WTC11 (cell line): ENCODE data around the gene CYP11A1.

Experiments used
- CBFB ChIP-seq: sonication (generic); formaldehyde crosslinking; IDR thresholded peaks from 2 replicates; pipeline ENCODE4 v1.8.1; 2022; ENCODE audit warnings: mild to moderate bottlenecking, low read depth, missing genetic modification reagents
- ETV6 ChIP-seq: sonication (generic); formaldehyde crosslinking; IDR thresholded peaks from 2 replicates; pipeline ENCODE4 v1.8.1; 2022; ENCODE audit warnings: mild to moderate bottlenecking, missing genetic modification reagents
- FOXJ3 ChIP-seq: sonication (generic); formaldehyde crosslinking; IDR thresholded peaks from 2 replicates; pipeline ENCODE4 v1.9.0; 2021; ENCODE audit warnings: missing genetic modification reagents, mild to moderate bottlenecking, borderline replicate concordance
- JUN ChIP-seq: sonication (generic); formaldehyde crosslinking; IDR thresholded peaks from 2 replicates; pipeline ENCODE4 v1.8.0; 2023; ENCODE audit warnings: mild to moderate bottlenecking, missing genetic modification reagents
- KAT7 ChIP-seq: sonication (generic); formaldehyde crosslinking; IDR thresholded peaks from 2 replicates; pipeline ENCODE4 v1.8.1; 2023; ENCODE audit warnings: missing genetic modification reagents, mild to moderate bottlenecking, borderline replicate concordance
- MYBL2 ChIP-seq: sonication (generic); formaldehyde crosslinking; IDR thresholded peaks from 2 replicates; pipeline ENCODE4 v1.8.1; 2023; ENCODE audit warnings: mild to moderate bottlenecking, moderate library complexity, missing genetic modification reagents
- NFYB ChIP-seq: sonication (generic); formaldehyde crosslinking; conservative IDR thresholded peaks from 2 replicates; pipeline ENCODE4 v1.8.0; 2022; ENCODE audit warnings: low read depth, missing genetic modification reagents
- OVOL2 ChIP-seq: fragments of 250-450 bp; sonication (Bioruptor Pico); IDR thresholded peaks from 2 replicates; pipeline ENCODE4 v1.9.0; 2021; ENCODE audit warnings: mild to moderate bottlenecking, borderline replicate concordance
- ZBTB21 ChIP-seq: sonication (generic); formaldehyde crosslinking; IDR thresholded peaks from 2 replicates; pipeline ENCODE4 v1.8.1; 2023; ENCODE audit warnings: mild to moderate bottlenecking, missing genetic modification reagents, borderline replicate concordance
- TF ChIP-seq, protein P1 (sequence below): fragments of 200-600 bp; IDR thresholded peaks from 2 replicates; pipeline ENCODE4 v1.8.0; 2022; ENCODE audit warnings: antibody characterized with exemption
- TF ChIP-seq, protein P2 (sequence below): sonication (generic); formaldehyde crosslinking; conservative IDR thresholded peaks from 2 replicates; pipeline ENCODE4 v1.8.1; 2022; ENCODE audit warnings: mild to moderate bottlenecking, missing genetic modification reagents
- TF ChIP-seq, protein P3 (sequence below): sonication (generic); formaldehyde crosslinking; IDR thresholded peaks from 2 replicates; pipeline ENCODE4 v1.8.1; 2022; ENCODE audit warnings: low read depth, missing genetic modification reagents, borderline replicate concordance

DNA sequence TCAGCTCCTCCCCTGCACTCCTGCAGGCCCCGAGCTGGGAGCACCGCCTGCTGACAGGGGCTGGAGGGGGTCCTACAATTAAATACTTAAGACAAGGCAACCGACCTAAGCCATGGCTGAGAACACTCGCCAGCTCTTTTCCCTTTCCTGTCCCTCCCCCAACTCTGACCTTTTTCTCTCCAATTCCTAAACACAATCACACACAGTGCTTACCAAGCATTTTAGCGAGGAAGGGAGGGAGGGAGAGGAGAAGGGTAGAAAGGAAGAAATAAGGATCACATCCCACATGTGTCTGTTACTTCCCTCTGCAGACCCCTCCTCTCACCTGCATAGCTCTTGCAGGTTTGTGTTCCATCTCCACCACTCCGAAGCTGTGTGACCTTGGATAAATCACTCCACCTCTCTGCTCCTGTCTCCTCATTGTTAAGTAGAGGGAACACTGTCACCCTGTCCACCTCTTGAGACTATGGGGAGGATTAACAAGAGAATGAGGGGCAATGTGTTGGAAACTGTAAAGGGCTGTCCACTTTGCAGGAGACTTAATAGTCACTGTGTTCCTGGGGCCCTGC lies 63.6 kb downstream of the CYP11A1 start:
- no peak for TF ChIP-seq CBFB (CRISPR knock-in tag)
- no peak for TF ChIP-seq FOXJ3 (CRISPR knock-in tag)
- TF ChIP-seq, protein P1, sequence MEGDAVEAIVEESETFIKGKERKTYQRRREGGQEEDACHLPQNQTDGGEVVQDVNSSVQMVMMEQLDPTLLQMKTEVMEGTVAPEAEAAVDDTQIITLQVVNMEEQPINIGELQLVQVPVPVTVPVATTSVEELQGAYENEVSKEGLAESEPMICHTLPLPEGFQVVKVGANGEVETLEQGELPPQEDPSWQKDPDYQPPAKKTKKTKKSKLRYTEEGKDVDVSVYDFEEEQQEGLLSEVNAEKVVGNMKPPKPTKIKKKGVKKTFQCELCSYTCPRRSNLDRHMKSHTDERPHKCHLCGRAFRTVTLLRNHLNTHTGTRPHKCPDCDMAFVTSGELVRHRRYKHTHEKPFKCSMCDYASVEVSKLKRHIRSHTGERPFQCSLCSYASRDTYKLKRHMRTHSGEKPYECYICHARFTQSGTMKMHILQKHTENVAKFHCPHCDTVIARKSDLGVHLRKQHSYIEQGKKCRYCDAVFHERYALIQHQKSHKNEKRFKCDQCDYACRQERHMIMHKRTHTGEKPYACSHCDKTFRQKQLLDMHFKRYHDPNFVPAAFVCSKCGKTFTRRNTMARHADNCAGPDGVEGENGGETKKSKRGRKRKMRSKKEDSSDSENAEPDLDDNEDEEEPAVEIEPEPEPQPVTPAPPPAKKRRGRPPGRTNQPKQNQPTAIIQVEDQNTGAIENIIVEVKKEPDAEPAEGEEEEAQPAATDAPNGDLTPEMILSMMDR, result no peak
- TF ChIP-seq NFYB (CRISPR knock-in tag), result no peak
- no peak for TF ChIP-seq ETV6
- no peak for TF ChIP-seq KAT7 (CRISPR knock-in tag)
- no peak for TF ChIP-seq JUN (CRISPR knock-in tag)
- TF ChIP-seq, protein P2, sequence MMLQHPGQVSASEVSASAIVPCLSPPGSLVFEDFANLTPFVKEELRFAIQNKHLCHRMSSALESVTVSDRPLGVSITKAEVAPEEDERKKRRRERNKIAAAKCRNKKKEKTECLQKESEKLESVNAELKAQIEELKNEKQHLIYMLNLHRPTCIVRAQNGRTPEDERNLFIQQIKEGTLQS, result no peak
- TF ChIP-seq, protein P3, sequence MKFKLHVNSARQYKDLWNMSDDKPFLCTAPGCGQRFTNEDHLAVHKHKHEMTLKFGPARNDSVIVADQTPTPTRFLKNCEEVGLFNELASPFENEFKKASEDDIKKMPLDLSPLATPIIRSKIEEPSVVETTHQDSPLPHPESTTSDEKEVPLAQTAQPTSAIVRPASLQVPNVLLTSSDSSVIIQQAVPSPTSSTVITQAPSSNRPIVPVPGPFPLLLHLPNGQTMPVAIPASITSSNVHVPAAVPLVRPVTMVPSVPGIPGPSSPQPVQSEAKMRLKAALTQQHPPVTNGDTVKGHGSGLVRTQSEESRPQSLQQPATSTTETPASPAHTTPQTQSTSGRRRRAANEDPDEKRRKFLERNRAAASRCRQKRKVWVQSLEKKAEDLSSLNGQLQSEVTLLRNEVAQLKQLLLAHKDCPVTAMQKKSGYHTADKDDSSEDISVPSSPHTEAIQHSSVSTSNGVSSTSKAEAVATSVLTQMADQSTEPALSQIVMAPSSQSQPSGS, result no peak
- no peak for TF ChIP-seq OVOL2 (CRISPR knock-in tag)
- no peak for TF ChIP-seq MYBL2
- no peak for TF ChIP-seq ZBTB21 (CRISPR knock-in tag)
